Esophagus mucosa (tissue), 1 donor: ENCODE measurements around the gene SPECC1L. TPM values are rescaled to one million over a fixed set of nuclear protein-coding genes. Genes with fewer than 3 reads are reported as not detected.

Experiments
- ATAC-seq: fragments of 200-7000 bp; cut with Tn5 transposase; one replicate; pipeline ENCODE4 v1.9.1; 2020
- total RNA-seq: library from RNA; stranded (reverse); gene quantifications from one replicate; pipeline ENCODE4 v1.2.4, GENCODE V29; 2023
- donor health status: DM: yes; HTN: yes; CAD: no.

SPECC1L gene
- total RNA-seq, 1 donor from 2014 or later, result 33.4 TPM

DNA sequence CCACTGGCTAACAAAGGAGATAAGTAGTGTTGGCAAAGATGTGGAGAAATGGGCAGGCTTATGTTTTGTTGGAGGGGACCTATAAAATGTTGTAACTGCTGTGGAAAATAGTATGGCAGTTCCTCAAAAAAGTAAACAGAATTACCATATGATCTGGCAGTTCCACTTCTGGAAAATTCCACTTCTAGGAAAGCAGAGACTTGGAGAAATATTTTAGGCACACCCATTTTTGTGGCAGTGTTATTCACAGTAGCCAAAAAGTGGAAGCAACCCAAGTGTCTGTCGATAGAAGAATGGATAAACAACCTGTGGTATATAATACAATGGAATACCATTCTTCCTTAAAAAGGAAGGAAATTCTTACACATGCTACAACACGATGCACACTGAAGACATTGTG, 99.8 kb downstream of the SPECC1L start:
- no peak for ATAC-seq

DNA sequence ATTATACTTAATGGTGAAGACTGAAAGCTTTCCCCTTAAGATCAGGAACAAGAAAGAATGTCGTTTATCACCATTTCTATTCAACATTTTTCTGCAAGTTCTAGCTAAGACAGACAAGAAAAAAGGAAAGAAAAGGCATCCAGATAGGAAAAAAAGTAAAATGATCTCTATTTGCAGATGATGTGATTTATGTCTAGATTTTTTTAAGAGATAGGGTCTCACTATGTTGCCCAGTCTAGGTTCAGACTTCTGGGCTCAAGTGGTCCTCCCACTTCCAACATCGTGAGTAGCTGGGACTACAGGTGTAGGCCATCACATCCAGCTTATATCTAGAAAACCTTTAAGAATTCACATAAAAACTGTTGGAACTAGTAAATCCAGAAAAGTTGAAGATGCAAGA, 105.4 kb downstream of the SPECC1L start:
- ATAC-seq, result no peak

DNA sequence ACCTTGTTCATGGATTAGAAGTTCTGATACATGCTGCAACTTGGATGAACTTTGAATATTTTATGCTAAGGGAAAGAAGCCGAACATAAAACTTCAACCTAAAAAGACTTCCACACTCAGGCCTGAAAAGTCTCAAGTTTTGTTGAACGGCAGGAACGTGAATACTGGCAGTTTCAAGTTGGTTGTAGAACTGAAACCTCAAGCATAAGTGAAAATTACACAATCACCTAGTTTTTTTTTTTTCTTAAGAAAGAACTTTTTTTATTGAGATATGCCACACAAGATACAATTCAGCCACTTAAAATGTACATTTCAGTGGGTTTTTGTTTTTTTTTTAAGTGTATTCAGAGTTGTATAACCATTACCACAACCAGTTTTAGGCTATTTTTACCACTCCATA, 106.0 kb downstream of the SPECC1L start:
- no peak for ATAC-seq

DNA sequence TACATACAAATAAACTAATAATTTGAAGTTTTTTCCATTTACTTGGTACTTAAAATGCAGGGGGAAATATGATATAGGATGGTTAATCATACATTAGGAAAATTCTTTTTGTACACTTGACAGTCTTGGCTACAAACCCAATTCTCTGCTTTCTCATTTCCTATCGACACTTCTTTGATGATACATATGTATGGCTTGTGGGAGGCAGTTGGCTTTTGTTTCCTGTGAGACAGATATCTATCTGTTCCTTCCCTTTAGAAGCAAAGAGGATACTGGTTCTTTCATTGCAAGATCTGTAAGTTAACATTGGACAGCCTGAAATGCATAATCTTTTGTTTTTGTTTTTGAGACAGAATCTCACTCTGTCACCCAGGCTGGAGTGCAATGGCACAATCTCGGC, 108.9 kb downstream of the SPECC1L start:
- no peak for ATAC-seq

DNA sequence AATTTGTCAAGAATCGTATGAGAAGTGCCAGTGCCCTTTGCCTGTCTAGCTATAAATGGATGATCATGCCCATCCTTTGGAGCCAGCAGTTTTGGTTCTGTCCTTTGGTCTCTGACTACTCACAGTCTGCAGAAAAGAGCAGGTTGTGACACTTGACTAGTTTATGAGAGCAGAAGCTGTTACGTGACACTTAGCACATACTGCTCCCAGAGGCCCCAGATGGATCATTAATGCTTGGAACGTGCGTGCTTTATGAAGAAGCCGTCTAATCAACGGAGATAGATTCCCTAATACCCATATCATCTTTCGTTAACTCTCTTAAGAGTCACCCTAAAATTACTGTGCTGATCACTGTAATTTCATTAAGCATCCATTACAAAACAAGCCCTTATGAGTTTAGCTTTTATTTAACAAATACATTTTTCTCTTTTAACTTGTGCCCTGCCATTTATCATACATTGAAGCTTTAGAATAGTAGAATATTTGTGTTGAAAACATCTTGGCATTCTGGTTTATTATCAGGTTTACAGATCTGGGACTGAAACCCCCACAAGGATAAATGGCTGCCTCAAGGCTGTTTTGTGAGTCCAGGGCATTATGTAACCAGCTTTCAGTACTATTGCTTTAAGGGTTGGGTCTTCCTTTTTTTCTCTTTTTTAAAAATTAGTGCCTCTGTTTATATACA, 109.7 kb downstream of the SPECC1L start:
- ATAC-seq, result no peak

DNA sequence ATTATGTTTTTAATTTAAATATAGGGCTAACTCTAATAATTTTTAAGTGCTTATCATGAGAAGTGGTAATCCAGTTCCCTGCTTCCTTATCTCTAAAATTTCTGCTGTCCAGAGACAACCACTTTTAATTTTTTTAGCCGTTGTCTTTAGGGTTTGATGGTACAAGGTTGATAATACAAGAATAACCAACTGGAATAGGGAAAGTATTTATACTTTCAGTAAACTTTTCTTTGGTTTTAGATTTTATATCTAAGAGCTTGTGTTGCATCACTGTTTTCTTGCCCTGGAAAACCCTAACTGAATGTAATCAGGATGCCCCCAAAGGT, 110.2 kb downstream of the SPECC1L start:
- ATAC-seq, result no peak

DNA sequence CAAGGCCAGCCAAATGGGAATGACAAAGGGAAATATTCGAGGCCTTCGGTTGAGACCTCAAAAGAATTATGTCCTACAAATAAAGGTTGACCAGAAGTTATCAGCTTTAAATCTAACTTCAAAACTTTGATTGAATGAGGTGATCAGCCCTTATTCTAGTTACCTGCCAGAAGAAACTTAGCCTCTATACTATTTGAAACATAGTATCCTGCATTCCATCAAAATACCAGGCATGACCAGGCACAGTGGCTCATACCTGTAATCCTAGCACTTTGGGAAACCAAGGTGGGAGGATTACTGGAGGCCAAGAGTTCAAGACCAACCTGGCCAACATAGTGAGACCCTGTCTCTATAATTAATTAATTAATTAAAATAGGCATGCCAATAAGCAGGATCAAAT, 112.4 kb downstream of the SPECC1L start:
- ATAC-seq, result no peak

DNA sequence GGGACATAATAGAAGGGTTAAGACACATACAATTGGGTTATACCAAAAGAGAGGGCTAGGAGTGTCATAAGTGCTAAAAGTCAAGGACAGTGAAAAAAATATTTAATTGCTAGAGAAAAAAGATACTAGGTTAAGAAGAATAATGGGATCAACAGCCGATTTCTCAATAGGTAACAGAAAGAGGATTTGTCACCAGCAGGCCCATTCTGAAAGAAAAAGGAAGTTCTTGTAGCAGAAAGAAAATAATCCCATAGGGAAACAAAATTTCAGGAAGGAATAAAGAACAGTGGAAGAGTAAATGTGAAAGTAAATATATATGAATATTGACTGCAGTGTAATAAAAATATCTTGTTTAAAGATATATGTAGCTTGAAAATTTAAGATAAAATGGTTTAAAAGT, 113.5 kb downstream of the SPECC1L start:
- no peak for ATAC-seq

DNA sequence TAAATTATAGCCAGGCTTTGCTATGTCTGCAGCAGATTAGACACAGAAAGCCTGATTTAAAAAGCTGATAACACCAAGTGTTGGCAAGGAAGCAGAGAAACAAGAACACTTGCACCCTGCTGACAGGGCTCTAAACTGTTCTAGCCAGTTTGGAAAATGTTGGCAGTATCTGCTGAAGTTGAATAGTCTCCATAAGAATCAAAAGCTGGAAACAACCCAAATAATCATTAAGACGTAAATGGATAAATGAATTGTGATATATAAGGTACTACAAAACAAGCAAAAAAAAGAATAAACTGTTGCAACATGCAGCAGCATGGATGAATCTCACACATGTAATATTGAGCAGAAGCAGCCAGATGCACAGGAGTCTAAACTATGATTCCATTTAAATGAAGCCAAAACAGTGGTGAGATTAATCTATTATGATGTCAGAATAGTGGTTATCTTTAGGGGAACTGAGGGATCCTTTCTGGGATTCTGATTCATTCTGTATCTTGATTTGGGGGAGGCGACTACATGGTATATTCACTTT, 116.4 kb downstream of the SPECC1L start:
- ATAC-seq, result no peak

DNA sequence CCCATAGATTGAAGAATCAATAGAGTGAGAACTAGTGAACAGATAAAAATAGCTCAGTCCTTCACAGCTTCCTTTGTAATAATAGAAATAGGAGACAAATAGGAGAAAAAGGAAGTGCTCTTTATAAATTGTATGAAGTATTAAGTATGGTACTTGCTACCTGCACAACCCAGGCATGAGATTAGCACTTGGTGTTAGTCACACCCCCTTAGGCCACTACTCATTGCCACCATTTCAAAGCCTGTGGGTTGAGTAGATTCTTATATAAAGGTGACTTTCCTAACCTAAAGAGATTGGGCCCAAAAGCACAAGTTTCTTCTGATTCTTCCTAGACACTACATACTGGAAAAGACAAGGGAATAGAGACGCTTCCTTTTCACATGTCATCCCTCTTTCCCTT, 119.0 kb downstream of the SPECC1L start:
- peak; percentile 70 for ATAC-seq

DNA sequence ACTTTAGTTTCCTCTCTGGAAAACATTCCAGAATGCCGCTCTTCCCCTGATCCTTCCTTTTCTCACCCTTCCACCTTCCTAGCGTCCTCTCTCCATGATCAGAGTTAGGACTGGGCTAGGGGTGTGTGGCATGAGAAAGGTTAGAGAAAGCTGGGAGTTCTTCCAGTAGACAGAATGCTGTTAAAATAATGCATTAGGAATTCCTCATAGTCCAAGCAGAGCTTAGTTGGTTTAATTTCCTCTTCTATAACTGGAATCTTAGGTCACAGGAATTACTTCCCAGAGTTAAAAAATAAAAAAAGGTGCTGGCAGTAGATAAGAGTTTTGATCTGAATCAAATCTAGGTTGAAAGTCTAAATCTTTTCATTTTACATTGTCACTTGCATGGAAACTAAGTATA, 119.5 kb downstream of the SPECC1L start:
- ATAC-seq, result no peak

DNA sequence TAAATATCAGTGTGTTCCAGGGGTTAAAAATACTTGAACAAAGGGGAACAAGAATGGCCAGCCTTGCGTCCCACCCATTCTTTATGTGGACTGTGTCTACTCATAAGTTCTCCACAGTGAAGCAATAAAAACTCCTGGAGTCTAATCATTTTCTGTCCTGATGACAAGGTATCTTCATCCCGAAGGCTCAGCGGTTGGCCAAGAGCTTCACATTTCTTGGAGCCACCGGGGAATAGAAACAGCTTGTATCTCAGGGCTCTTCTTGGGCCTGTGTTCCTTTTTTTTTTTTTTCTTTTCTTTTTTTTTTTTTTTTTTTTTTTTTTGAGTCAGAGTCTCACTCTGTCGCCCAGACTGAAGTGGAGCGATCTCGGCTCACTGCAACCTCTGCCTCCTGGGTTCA, 119.9 kb downstream of the SPECC1L start:
- no peak for ATAC-seq

DNA sequence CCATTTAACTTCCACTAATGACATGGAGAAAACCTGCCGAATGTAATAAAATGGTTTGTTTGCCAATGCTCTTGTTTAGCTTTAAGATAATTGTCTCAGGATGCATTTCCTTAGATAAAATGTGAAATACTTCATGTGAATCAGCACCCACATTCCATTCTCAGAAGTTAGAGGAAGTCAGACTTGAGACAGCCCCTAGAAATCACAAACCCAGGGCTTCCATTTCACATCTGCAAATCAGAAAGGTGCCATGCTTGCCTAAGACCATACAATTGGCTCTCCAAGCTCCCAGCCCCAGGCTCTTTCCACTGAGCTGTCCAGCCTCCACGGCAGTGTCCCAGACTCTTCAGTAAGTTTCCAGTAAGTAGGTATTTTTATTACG, 121.2 kb downstream of the SPECC1L start:
- ATAC-seq, result no peak

DNA sequence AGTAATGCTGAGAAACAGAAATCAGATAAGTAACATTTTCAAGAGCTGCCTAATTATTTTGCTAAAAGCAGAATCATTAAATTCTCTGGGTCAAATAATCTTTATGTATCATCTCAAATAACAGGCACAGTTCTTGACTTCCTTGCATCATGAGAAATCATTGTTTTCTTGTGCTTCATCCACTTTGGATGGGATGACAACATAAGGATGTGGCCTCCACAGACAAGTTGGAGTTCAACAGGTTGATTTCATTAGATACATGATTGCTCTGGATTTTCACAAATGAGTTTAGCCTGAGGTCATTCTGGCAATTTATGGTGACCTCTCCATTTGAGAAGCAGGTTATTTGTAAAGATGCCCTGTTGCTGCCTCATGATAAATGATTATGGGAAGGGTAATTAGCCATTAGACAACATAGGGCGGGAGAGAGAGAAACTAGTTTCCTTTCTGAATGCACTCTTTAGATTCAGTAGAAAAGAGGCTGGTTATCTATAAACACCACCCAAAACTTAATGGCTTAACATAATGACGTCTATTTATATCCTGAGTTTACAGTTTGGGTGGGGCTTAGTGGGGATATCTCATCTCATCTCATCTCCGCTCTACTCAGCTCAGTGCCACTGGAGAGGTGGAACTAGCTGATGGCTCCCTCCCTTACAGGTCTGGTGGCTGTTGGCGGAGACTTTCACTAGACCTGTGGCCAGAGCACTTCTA, 121.7 kb downstream of the SPECC1L start:
- ATAC-seq, result peak; percentile 10

DNA sequence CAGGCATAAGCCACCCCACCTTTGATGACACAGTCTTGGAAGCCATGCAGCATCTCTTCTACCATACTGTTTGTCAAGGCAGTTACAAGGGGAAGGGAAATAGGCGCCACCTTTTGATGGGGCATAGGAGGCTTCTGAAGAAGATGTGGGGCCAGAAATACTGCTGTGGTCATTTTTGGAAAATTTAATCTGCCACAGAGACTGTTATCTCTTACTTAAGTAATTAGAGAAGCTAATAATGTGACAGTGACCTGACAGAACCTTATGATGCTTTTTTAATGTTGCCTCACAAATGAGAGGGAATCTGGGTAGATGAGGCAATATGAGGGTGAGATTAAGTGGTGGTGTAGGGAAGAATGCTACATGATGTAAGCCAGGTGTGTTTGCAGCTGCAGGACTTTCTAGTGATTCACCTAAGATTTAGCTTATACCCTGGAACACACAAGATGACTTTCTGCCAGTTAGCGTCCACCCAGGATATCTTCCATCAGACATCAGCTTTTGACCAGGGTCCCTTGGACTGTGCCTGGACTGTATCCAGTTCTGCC, 122.5 kb downstream of the SPECC1L start:
- ATAC-seq, result peak; percentile 63

DNA sequence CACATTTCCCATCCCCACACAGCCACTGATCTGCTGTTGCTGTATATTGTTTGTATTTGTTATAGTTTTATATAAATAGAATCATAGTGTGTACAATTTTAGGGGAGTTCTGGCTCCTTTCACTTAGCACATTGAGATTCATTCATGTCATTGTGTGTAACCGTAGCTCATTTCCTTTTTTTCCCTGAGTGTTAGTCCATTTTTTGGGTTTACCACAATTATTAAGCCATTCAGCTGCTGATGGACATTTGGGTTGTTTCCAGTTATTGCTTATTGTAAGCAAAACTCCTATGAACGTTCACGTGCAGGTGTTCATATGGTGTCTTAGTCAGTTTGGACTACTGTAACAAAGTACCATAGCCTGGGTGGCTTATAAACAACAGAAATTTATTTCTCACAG, 123.2 kb downstream of the SPECC1L start:
- no peak for ATAC-seq

DNA sequence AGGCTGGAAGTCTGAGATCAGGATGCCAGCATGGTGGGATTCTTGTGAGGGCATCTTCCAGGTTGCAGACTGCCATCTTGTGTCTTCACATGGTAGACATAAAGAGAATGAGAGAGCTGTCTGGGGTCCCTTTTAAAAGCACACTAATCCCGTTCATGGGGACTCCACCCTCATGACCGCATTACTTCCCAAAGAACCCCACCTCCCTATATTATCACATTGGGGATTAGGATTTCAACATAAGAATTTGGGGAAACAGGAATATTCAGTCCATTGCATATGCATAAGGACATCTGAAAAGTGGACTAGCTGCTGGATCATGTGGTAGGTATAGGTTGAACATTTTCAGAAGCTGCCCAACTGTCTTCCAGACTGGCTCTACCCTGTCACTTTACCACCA, 123.6 kb downstream of the SPECC1L start:
- no peak for ATAC-seq

DNA sequence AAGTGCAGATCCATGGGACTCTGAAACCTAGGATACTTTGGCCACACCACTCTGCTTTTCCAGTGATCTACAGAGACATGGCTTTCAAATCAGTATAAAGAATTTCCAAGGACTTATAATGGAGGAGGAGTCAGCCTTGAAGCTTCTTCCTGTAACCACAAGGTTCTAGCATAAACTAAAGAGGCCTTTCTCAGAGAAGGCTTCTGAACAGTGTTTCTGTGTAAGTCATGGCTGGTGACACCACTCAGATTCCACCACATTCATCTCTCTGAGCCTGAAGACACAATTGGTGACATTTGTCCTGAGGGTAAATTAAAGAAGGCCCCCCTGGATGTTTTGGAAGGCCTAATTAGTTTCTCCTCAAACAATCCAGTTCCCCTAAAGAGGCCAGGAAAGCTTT, 127.8 kb downstream of the SPECC1L start:
- ATAC-seq, result no peak

DNA sequence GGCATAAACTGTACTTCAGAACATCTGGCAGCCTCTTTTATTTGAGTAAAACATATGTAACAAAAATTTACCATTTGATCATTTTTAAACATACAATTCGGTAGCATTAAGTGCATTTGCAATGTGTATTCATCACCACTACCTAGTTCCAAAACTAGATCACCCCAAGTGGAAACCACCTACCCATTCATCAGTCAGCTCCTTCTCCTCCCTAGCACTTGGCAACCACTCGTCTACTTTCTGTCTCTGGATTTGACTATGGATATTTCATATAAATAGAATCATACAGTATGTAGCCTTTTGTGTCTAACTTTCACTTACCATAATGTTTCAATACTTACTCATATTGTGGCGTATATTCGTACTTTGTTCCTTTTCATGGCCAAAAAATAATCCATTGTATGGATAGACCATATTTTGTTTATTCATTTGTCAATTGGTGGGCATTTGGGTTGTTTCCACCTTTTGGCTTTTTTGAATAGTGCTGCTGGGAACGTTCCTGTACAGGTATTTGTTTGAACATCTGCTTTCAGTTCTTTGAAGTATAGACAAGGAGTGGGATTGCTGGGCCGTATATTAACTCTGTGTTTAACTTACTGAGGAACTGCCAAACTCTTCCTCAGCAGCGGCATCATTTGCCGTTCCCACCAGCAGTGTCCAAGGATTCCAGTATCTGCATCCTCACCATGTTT, 129.5 kb downstream of the SPECC1L start:
- ATAC-seq, result no peak

DNA sequence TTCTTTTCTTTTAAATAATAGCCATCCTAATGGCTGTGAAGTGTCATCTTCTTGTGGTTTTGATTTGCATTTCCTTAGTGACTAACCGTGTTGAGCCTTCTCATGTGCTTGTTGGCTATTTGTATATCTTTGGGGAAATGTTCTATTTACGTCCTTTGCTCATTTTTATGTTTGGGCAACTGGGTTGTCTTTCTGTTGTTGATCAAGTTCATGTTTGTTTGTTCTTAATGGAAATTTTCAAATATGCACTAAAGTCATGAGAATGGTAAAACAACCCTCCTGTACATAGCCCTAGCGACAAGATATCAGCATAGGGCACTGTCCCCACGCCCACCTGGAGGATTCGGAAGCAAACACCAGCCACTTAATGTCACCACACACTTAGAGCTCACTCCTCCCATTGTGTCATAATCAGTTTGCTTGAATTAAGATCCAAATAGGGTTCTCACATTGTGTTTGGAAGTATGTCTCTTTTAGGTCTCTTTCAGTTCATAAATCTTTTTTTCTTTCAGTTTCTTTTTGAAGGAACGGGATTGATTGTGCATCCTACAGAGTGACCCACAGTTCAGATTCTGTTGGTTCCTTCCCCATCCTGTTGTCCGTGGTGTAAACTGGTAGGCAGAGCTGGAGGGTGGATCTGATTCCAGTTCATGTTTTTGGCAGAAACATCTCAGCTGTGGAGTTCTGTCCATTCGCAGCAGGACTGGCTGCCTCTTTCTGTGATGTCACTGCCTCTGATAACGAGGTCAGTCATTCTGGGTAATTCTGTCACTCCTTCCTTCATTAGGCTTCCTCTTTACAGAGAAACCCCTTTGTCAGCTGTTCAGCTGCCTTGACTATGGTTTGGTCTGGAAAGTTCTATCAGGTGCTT, 130.3 kb downstream of the SPECC1L start:
- no peak for ATAC-seq

DNA sequence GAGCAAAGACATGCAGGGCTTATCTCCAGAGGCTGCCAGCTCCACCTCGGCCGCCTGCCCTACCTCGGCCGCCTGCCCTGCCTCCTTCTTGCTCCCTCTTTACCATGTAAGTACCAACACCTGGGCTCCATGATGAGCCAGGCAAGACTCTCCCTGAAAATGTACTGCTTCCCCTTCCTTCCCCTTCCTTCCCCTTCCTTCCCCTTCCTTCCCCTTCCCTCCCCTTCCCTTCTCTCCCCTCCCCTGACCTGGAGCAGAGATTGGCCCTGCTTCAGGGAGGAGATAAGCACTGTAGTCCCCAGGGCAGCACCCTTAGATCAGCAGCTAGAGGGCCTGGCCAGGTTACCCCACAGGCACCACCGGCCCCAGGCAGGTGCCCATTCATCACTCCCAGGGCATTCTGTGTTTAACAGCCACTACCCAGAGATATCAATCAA, 131.3 kb downstream of the SPECC1L start:
- peak; percentile 5 for ATAC-seq

DNA sequence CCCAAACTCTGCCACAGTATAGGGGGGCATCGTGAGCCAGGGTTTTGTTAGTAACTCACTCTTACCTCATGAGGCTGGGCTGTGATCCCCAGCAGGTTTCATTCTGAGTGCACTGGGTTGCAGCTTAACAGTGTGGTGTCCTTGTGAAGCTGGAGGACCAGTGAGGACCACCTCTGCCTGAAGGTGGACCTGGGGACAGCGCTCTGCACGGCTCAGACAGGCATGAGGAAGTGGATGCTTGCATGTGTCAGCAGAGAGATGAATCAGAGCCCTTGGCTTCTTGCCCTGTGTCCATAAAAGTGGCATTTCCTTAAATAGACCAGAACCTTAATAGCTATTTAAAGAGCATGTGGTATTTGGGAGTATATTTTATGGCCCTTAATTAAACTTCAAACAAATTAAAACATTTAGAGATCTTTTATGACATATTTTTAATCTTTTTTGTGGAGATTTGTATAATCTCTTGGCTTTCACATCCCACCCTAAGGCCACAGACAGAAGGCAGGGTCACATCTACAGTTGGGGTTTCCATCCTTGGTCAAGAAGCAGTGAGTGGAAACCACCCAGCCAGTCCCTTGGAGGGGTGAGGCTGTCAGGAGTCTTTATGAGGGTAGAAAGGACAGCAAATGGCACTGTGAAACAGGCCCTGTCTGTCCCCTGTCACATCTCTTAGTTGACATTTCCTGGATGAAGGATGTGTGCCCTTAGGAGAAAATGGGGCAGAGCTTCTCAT, 132.0 kb downstream of the SPECC1L start:
- ATAC-seq, result peak; percentile 83
